Embryonic facial prominence (tissue), 1 donor: ENCODE results near the gene E4F1.

ENCODE experiments used
- DNase-seq: peaks from one replicate; pipeline ENCODE4 v3.0.0-alpha.2; 2016; ENCODE audit errors: extremely low spot score

The E4F1 gene

GRCh38 chr16:2273931-2274330 lies 50.5 kb downstream of the E4F1 start:
- no peak for DNase-seq

GRCh38 chr16:2275476-2276367 lies 52.3 kb downstream of the E4F1 start:
- no peak for DNase-seq

- DNase-seq = no peak
Observed at GRCh38 chr16:2276368-2277195, 53.2 kb downstream of the E4F1 start.

DNA sequence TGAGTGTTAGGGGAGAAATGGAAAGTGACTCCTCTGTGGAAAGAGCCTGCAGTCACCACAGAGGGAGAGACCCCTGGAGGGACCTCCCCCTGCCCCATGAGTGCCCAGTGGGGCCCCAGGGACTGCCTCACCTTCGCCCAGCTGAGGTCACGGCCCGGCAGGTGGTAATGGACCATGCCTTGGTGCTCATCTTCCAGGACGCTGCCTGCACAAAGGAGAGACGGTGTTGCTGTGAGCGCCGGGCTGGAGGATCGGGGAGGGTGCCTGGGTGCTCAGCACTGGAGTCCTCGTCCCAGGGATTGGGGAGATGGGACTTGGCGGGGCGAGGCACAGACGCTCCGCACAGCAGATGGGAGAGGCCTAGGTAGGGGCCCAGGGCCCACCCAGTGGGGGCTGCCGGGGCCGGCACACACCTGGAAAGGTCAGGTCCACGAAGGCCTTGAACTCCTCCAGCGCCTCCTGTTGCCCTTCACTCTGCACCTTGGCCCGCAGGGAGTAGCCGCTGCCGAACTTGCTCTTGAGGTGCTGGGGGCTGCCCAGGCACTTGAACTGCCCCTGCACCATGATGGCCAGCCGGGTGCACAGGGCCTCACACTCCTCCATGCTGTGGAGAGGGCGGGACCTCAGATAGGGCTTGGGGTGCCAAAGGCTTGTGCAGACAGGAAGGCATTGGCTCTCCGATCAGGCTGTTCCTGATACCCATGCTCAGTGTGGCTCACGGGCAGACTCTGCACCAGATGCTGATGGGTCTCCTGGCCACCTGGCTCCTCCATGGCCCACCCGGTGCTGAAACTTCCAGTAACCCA lies 54.3 kb downstream of the E4F1 start:
- DNase-seq = no peak

- no peak for DNase-seq
Observed at GRCh38 chr16:2278272-2278608, 54.8 kb downstream of the E4F1 start.

DNA sequence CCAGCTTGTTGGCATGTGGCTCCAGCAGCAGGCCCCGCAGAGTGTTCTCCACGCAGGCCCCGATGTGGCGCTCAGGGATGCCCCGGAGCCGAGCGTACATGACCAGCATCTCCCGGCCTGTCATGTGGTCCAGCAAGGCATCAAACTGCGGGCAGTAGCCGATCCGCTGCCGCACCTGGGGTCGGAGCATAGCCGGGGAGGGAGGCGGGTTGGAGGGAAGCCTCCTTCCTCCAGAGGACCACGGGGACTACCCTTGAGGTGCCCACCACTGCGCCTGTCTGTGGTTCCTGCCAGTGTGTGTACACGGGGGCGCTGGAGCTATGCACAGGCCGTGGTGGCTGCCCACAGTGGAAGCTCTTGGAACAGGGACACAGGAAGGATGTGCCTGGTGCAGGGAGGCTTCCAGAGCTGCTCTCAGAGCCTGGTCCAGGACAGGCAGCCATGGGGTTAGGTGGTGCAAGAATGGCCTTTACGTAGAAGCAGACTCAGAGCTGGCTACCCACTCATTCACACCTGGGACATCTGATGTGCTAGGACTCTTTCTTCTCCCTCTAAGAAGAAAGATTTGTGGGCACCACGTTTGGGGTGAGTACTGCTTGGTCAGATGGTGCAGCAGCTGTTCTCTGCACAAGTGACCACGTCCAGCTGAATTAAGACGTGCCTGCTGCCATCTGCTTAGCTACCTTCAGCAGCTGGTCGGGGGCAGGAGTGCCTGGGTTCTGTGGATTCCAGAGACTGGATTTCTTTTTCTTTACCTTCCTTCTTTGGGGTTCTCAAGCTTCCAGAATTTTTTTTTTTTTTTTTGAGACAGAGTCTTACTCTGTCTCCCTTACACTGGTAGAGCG lies 55.8 kb downstream of the E4F1 start:
- no peak for DNase-seq

DNA sequence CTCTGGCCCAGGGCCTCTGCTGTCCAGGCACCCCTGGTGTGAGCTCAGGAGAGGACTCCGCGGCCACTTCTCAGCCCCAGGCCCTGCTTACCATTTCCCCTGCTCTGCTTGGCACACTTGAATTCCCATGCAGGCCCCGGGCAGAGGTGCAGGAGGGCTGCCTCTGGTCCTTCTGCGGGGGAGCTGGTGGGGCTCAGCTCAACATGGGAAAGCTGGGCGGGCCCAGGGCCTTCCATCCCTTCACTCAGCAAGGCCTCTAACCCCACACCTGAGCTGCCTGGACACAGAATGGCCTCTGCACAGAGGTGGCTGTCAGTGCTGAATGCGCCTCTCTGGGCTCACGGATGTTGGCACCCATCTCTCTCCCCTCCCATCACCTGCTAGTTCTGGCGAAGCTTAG lies 57.1 kb downstream of the E4F1 start:
- DNase-seq = no peak

DNA sequence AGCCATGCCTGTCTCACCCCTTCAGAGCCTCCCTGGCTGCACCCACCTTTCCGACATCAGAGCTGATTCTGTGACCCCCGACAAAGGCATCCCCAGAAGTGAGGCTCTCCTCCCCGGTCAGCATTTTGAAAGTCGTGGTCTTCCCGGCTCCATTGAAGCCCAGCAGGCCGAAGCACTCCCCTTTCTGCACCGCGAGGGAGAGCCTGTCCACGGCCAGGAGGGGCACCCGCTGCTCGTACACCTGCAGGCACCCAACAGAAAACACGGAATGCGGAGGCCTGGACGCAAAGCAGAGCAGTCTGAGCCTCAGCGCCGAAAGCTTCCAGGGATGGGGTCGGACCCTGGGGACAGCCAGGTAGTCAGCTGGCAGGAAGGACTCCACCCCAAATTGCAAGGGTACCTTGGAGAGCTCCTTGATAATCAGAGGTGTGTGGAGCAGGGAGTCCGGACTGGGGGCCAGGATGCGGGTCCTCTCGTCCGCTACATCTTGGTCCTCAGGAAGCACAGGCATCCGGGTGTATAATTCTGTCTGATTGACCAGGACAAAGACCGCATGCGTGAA lies 57.7 kb downstream of the E4F1 start:
- DNase-seq = no peak

DNA sequence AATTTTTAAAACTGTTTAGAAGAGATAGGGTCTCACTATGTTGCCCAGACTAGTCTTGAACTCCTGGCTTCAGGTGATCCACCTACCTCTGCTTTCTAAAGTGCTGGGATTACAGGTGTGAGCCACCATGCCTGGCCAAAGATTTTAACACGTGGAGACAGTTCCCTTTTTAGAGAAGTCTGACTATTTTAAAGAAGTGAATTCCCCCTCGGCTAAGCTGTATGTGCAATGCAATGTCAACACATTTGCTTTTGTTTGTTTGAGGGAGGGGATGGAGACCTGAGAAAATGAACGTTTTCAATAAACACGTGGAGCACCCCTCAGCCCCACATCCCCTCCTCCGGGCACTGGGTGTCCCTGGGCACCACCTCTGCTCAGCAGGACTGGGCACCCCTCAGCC lies 58.9 kb downstream of the E4F1 start:
- DNase-seq = no peak

GRCh38 chr16:2282866-2283555 lies 59.6 kb downstream of the E4F1 start:
- no peak for DNase-seq

DNA sequence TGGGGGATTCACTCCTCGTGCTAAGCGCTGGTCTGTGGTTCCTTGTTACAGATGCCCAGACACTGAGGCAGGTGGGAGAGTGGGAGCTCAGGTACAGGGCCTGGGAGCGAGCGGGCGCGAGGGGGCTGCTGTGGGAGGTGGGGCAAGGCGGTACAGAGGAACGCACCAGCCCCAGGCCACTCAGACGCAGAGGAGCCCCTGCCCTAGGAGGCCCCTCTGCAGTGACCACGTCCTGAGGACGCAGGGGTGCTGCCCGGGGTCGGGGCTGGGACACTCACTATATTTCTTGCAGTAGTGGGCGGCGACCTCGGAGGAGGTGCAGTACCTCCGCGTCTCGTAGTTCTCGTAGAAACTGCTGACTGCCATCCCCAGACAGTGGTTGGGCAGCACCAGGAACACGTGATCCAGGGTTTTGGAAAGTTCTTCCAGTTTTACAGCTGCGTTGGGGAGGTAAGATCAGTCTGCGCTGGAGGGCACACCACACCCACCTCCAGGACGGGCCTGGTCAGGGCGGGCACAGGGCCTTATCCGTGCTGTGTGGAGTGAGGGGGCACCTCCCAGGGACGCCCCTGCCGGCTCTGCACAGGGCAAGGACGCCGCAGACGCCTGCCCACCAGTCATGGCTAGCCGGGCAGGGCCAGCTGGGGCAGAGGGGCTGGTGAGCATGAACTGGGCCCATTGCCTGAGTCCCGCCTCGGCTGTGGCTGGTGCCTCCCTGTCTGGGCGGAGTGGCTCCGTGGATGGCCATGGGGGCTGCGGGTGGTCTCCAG lies 60.8 kb downstream of the E4F1 start:
- no peak for DNase-seq

GRCh38 chr16:2284797-2285576 lies 61.6 kb downstream of the E4F1 start:
- DNase-seq = no peak
